Neural progenitor cell (in vitro differentiated cells): ENCODE measurements around the gene MT1A. TPM values are rescaled to one million over a fixed set of nuclear protein-coding genes. Genes with fewer than 3 reads are reported as not detected.

Experiments used
- DNase-seq: peaks from one replicate; pipeline ENCODE4 v3.0.0-alpha.2; 2016; ENCODE audit warnings: low spot score
- H2AFZ ChIP-seq: fragments of 200-600 bp; sonication (generic); replicated peaks from 2 replicates; pipeline ENCODE4 v1.6.1; 2016; ENCODE audit warnings: antibody characterized with exemption
- H3F3A ChIP-seq: fragments of 200-600 bp; sonication (generic); 2 replicates; pipeline ENCODE4 v1.6.1; 2016; ENCODE audit warnings: antibody characterized with exemption, low read depth
- H3K27ac ChIP-seq: fragments of 200-600 bp; sonication (generic); 2 replicates; pipeline ENCODE4 v1.5.1; 2016; ENCODE audit warnings: mild to moderate bottlenecking
- H3K27me3 ChIP-seq: fragments of 200-600 bp; sonication (generic); 2 replicates; pipeline ENCODE4 v1.6.1; 2016; ENCODE audit warnings: mild to moderate bottlenecking, moderate library complexity
- H3K36me3 ChIP-seq: fragments of 200-600 bp; sonication (generic); 2 replicates; pipeline ENCODE4 v1.5.1; 2016
- H3K4me1 ChIP-seq: fragments of 200-600 bp; sonication (generic); 2 replicates; pipeline ENCODE4 v1.6.1; 2016; ENCODE audit warnings: mixed run types
- H3K4me2 ChIP-seq: fragments of 200-600 bp; sonication (generic); 2 replicates; pipeline ENCODE4 v1.6.1; 2016
- H3K4me3 ChIP-seq: fragments of 200-600 bp; sonication (generic); 2 replicates; pipeline ENCODE4 v1.5.1; 2016
- H3K79me2 ChIP-seq: fragments of 200-600 bp; sonication (generic); 2 replicates; pipeline ENCODE4 v1.6.1; 2016; ENCODE audit warnings: low read depth
- H3K9ac ChIP-seq: fragments of 200-600 bp; sonication (generic); 2 replicates; pipeline ENCODE4 v1.6.1; 2016
- H3K9me3 ChIP-seq: fragments of 200-600 bp; sonication (generic); 2 replicates; pipeline ENCODE4 v1.5.1; 2016; ENCODE audit warnings: low read depth
- H4K20me1 ChIP-seq: fragments of 200-600 bp; sonication (generic); 2 replicates; pipeline ENCODE4 v1.6.1; 2016; ENCODE audit warnings: low read depth
- H3K27ac Mint-ChIP-seq: 3 replicates; pipeline ENCODE4 v1.8.0; 2021; ENCODE audit warnings: mixed read lengths
- H3K27me3 Mint-ChIP-seq: 2 replicates; pipeline ENCODE4 v1.8.0; 2022; ENCODE audit warnings: low read depth, mild to moderate bottlenecking, inconsistent platforms, moderate library complexity, mixed read lengths; ENCODE audit not compliant: insufficient read depth
- H3K36me3 Mint-ChIP-seq: 3 replicates; pipeline ENCODE4 v1.8.0; 2021; ENCODE audit warnings: mixed read lengths
- H3K4me1 Mint-ChIP-seq: 3 replicates; pipeline ENCODE4 v1.8.0; 2021; ENCODE audit warnings: mixed read lengths
- H3K4me3 Mint-ChIP-seq: 3 replicates; pipeline ENCODE4 v1.8.0; 2021; ENCODE audit warnings: mild to moderate bottlenecking, moderate library complexity, mixed read lengths
- H3K9me3 Mint-ChIP-seq: 3 replicates; pipeline ENCODE4 v1.8.0; 2020; ENCODE audit warnings: mixed read lengths
- EZH2 ChIP-seq: fragments of 200-600 bp; sonication (generic); IDR thresholded peaks from 2 replicates; pipeline ENCODE4 v1.6.1; 2017; ENCODE audit warnings: antibody characterized with exemption, mild to moderate bottlenecking, moderate library complexity
- EZH2phosphoT487 ChIP-seq: fragments of 200-600 bp; sonication (generic); IDR thresholded peaks from 2 replicates; pipeline ENCODE4 v1.6.1; 2017; ENCODE audit warnings: antibody characterized with exemption
- total RNA-seq: library from RNA; depleted of rRNA; stranded (reverse); fragments of >200 nt; gene quantifications from 2 replicates; pipeline ENCODE4 v1.2.3, GENCODE V29; 2015; ENCODE audit warnings: low replicate concordance
- TF ChIP-seq, protein P1 (sequence below): fragments of 200-600 bp; sonication (generic); IDR thresholded peaks from 2 replicates; pipeline ENCODE4 v1.5.1; 2017; ENCODE audit warnings: antibody characterized with exemption, mild to moderate bottlenecking

Gene MT1A
- total RNA-seq, 1 donor from 2014 or later, result not detected

DNA sequence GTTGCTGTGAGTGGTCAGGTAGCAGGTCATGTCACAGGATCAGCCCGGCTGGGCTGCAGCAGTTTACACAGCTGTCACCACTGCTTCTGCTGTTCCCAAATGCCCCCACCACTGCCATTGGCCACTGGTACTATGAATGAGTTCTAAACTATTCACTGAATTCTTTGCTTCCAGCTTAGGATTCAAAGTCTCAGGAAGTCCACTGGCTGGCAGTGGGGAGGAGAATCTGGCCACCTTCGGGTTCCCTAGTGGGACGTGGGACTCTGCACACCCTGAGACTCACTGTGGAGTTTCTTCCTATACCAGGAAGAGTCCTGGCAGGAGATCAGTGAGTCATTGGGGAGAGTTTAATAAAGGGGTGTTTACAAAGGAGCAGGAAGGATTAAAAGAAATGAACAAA lies 50.7 kb downstream of the MT1A start:
- Mint-ChIP-seq H3K27ac (no peak overlapping the region), H3K27me3 (peaks cover 19% of the 10 kb centered on the region)

More for the DNA sequence above, 50.7 kb downstream of the MT1A start:
- Mint-ChIP-seq H3K36me3 (peaks cover 3% of the 10 kb centered on the region), H3K4me1 (peaks cover 2% of the 10 kb centered on the region), H3K9me3 (peaks cover 16% of the 10 kb centered on the region), H3K4me3 (no peak overlapping the region)
- Histone ChIP-seq H3F3A (no peaks in the 10 kb centered on the region), H3K9me3 (no peaks in the 10 kb centered on the region), H3K4me2 (no peak overlapping the region), H2AFZ (no peak overlapping the region), H3K36me3 (no peaks in the 10 kb centered on the region), H3K27ac (no peak overlapping the region), H3K9ac (no peak overlapping the region), H3K4me1 (no peaks in the 10 kb centered on the region), H3K4me3 (no peak overlapping the region), H3K79me2 (no peaks in the 10 kb centered on the region), H4K20me1 (no peaks in the 10 kb centered on the region), H3K27me3 (peaks cover 6% of the 10 kb centered on the region)
- TF ChIP-seq EZH2 (no peak), EZH2phosphoT487 (no peak)
- TF ChIP-seq, protein P1, sequence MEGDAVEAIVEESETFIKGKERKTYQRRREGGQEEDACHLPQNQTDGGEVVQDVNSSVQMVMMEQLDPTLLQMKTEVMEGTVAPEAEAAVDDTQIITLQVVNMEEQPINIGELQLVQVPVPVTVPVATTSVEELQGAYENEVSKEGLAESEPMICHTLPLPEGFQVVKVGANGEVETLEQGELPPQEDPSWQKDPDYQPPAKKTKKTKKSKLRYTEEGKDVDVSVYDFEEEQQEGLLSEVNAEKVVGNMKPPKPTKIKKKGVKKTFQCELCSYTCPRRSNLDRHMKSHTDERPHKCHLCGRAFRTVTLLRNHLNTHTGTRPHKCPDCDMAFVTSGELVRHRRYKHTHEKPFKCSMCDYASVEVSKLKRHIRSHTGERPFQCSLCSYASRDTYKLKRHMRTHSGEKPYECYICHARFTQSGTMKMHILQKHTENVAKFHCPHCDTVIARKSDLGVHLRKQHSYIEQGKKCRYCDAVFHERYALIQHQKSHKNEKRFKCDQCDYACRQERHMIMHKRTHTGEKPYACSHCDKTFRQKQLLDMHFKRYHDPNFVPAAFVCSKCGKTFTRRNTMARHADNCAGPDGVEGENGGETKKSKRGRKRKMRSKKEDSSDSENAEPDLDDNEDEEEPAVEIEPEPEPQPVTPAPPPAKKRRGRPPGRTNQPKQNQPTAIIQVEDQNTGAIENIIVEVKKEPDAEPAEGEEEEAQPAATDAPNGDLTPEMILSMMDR, result no peak
- DNase-seq, result no peak

Other genes starting within 250 kb of the MT1A start
- gene AMFR, start 213.1 kb upstream of the MT1A start, total RNA-seq, result 38.7 and 51.3 TPM in 2 replicates
- 165 and 256 TPM in 2 replicates for gene NUDT21, start 187.3 kb upstream of the MT1A start, total RNA-seq
- gene OGFOD1, start 187.1 kb upstream of the MT1A start, total RNA-seq, result 65.8 and 73.4 TPM in 2 replicates
- gene BBS2, start 118.6 kb upstream of the MT1A start, total RNA-seq, result 47.8 and 64.5 TPM in 2 replicates
- not detected in 2 replicates for gene MT4, start 73.6 kb upstream of the MT1A start, total RNA-seq
- not detected in 2 replicates for gene MT3, start 49.1 kb upstream of the MT1A start, total RNA-seq
- 1.3 TPM in 1 of 2 replicates, not detected in the other for gene MT2A, start 30.1 kb upstream of the MT1A start, total RNA-seq
- gene MT1E, start 12.9 kb upstream of the MT1A start, total RNA-seq, result 1.9 and 2.4 TPM in 2 replicates
- gene MT1M, start 6.0 kb upstream of the MT1A start, total RNA-seq, result not detected in 2 replicates
- gene MT1B, start 13.2 kb downstream of the MT1A start, total RNA-seq, result not detected in 2 replicates
- gene MT1F, start 19.3 kb downstream of the MT1A start, total RNA-seq, result 1.1 TPM in 1 of 2 replicates, not detected in the other
- 2.6 TPM in 1 of 2 replicates, not detected in the other for gene MT1G, start 29.4 kb downstream of the MT1A start, total RNA-seq
- not detected in 2 replicates for gene MT1H, start 31.1 kb downstream of the MT1A start, total RNA-seq
- gene MT1X, start 43.8 kb downstream of the MT1A start, total RNA-seq, result 4.4 TPM in 1 of 2 replicates, not detected in the other
- gene NUP93, start 91.5 kb downstream of the MT1A start, total RNA-seq, result 116 and 128 TPM in 2 replicates
- not detected in 2 replicates for gene SLC12A3, start 226.5 kb downstream of the MT1A start, total RNA-seq